ENCODE results near the gene NR2E3.

Gene NR2E3

DNA sequence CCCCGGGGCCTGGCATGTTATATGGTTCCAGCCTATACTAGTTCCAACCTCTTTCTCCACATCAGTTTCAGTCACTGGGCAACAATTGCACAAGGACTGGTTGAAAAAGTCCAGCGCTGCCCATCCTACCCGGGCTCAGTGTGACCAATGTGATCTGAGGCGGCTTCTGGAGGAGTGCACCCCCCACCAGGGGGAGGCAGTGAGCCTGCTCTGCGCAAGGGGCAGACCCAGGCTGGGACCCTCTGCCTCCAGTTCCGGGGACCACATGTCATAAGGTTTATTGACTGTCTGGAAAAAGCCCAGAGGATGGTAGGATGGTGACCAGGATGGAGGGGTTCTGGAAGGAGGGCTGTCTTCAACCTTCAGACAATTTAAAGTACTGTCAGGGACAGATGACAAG, 25.6 kb upstream of the NR2E3 start:
- Mint-ChIP-seq H3K36me3 (ENCODE audit: low read depth) (no peaks in the 10 kb centered on the region), H3K27me3 (peaks cover 29% of the 10 kb centered on the region), H3K9me3 (no peaks in the 10 kb centered on the region), H3K4me1 (ENCODE audit: low read depth) (no peaks in the 10 kb centered on the region), H3K4me3 (no peak overlapping the region), H3K27ac (no peak overlapping the region)

DNA sequence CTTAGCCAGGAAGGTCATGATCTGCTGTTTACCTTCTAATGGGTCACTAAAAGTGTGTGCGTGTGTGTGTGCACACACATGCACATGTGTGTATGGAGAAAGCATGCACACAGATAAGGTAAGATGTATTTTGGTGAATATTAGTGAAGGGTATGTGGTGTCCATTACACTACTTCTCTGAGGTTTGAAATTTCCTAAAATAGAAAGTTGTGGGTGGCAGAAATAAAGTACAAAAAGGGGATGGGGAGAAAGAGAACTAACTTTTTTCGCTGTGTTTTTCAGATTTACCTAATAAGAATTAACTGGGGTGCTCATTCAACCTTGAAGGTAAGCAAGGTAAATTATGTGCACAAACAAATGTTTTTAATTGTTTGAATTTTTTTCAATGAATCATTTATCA, 24.4 kb upstream of the NR2E3 start:
- H3K4me3 Mint-ChIP-seq, result no peak overlapping the region
- H3K9me3 Mint-ChIP-seq, result no peaks in the 10 kb centered on the region
- H3K27ac Mint-ChIP-seq, result no peak overlapping the region
- H3K27me3 Mint-ChIP-seq, result peaks cover 23% of the 10 kb centered on the region
- no peaks in the 10 kb centered on the region for H3K36me3 Mint-ChIP-seq (ENCODE audit: low read depth)
- no peaks in the 10 kb centered on the region for H3K4me1 Mint-ChIP-seq (ENCODE audit: low read depth)

DNA sequence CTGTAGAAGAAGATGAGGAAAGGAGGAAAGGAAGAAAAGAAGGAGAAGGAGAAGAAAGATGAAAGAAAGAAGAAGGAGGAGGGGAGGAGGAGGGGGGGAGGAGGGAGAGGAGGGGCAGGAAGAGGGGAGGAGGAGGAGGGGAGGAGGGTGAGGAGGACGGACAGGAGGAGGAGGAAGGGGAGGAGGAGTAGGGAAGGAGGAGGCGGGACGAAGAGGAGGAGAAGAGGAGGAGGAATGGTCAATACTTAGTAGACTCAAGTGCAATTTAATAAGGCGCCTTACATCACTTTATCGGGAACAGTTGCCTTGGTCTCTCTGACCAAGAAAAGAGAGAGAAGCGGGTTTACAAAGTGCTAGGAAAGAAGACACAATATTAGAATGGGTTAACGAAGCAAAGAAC, 23.7 kb upstream of the NR2E3 start:
- H3K27ac Mint-ChIP-seq, result no peak overlapping the region
- no peaks in the 10 kb centered on the region for H3K36me3 Mint-ChIP-seq (ENCODE audit: low read depth)
- no peak overlapping the region for H3K4me3 Mint-ChIP-seq
- H3K4me1 Mint-ChIP-seq (ENCODE audit: low read depth), result no peaks in the 10 kb centered on the region
- no peaks in the 10 kb centered on the region for H3K9me3 Mint-ChIP-seq
- peaks cover 17% of the 10 kb centered on the region for H3K27me3 Mint-ChIP-seq

DNA sequence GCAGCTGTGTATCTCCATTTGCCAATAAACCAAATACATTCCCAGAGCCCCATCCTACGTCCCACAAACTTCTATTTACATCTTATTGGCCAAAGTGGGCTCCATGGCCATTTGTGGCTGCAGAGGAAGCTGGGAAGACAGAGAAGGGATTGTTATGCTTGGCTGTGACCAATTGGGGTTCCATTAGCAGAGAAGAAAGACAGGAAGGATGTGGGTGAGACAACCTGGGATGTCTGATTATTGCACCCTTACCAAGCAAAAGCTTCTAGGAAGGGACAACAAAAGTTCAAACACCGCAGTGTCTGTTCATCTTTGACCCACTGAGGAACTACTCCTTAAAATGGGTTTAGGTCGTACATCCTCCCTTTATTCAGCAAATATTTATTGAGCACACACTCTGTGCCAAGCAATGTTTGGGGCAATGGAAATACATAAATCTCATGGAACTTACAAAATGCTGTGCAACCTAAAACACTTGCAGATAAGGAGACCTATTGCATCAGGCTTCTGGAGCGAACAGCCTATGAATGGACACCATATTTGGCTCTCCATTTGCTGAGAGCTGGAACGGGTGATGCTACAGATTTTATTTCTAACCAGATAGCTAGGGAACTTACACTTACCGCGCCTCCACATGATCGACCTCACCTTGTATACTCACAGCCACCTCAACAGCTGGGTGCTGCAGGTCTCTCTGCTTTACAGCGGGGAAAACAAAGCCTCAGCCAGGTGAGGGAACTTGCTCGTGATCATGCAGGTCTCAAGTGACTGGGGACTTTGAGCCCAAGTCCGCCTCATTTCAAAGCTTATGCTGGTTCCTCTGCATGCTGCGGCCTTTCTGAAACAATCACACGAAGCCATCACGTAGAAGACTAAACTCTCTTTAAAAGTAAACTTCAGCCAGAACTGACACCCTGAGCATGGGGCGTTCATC, 21.4 kb upstream of the NR2E3 start:
- H3K4me1 Mint-ChIP-seq (ENCODE audit: low read depth), result no peaks in the 10 kb centered on the region
- H3K4me3 Mint-ChIP-seq, result no peak overlapping the region

DNA sequence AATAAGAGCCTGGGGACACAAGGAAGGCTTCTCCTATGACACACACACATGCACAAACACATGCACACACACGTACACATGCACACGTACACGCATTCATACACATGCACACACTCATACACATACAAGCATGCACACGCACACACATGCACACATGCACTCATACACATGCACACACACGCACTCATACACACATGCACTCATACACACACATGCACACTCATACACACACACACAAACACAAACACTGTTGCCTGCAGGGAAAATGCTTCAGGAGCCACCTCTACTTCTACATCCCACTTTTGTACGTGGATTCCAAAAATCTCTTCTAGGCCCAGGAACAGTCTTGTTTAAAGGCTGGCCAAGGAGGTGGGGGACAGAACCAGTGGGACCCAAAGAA, 20.7 kb upstream of the NR2E3 start:
- Mint-ChIP-seq H3K27me3 (peaks cover 13% of the 10 kb centered on the region), H3K4me1 (ENCODE audit: low read depth) (no peaks in the 10 kb centered on the region), H3K9me3 (no peaks in the 10 kb centered on the region), H3K27ac (no peak overlapping the region), H3K4me3 (no peak overlapping the region), H3K36me3 (ENCODE audit: low read depth) (no peaks in the 10 kb centered on the region)

More for the DNA sequence above, 21.4 kb upstream of the NR2E3 start:
- Mint-ChIP-seq H3K36me3 (ENCODE audit: low read depth) (no peaks in the 10 kb centered on the region), H3K9me3 (no peaks in the 10 kb centered on the region), H3K27ac (no peak overlapping the region), H3K27me3 (peaks cover 17% of the 10 kb centered on the region)

DNA sequence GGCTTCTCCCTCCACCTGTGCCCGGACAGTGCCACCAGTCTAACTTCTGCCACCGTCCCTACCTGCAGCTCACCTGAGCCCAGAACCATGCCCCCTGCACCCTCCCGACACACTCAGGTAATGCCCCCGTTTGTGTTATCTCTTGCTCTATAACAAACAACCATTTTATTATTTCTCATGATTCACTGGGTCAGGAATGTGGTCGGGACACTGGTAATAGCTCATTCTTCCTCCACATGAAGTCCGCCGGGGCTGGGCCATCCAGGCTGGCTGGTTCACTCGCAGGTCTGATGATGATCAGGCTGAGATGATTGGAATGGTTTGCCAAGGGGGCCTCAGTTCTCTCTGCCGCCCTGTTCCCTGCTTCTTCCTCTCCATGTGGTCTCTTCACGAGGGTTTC, 20.3 kb upstream of the NR2E3 start:
- Mint-ChIP-seq H3K9me3 (no peaks in the 10 kb centered on the region), H3K27me3 (peaks cover 8% of the 10 kb centered on the region), H3K4me3 (no peak overlapping the region), H3K36me3 (ENCODE audit: low read depth) (no peaks in the 10 kb centered on the region), H3K4me1 (ENCODE audit: low read depth) (no peaks in the 10 kb centered on the region), H3K27ac (no peak overlapping the region)

DNA sequence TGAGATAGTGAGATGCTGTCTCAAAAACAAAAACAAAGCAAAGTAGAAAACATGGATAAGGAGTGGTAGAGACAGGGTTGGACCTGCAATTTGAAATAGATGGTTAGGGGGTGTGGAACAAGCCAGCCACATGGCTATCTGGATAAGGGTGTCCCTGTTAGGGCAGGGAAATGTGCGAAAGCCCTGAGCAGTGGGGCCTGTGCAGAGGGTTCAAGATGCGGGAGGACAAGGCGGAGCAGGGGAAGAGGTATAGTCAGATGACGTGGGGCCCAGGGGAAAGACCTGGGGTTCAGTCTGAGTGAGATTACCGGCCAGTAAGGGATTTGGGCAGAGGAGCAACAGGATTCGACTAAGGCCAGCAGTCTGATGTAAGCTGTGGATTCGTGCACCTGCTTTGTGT, 18.4 kb upstream of the NR2E3 start:
- Mint-ChIP-seq H3K4me3 (no peak overlapping the region), H3K4me1 (ENCODE audit: low read depth) (no peaks in the 10 kb centered on the region), H3K27me3 (no peaks in the 10 kb centered on the region), H3K27ac (no peak overlapping the region), H3K9me3 (no peaks in the 10 kb centered on the region), H3K36me3 (ENCODE audit: low read depth) (no peaks in the 10 kb centered on the region)

DNA sequence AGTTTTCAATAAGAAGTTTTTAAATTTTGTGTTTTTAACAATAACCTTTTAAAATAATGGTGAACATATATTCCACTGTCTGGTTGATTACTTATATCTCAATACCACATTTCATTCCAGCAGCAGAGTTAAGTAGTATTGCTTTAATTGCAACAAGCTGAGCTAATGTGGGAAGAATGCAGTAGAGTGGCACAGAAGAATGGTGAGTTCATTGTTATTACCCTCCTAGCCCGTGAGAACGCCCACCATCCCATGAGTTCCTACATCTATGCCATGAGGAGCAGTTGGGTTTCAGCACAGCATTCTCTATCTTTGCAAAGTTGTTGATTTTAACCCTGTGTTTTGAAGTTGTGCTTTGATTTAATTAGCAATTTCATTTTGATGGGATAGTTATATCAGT, 17.8 kb upstream of the NR2E3 start:
- H3K36me3 Mint-ChIP-seq (ENCODE audit: low read depth), result no peaks in the 10 kb centered on the region
- no peak overlapping the region for H3K4me3 Mint-ChIP-seq
- H3K27me3 Mint-ChIP-seq, result no peaks in the 10 kb centered on the region
- H3K4me1 Mint-ChIP-seq (ENCODE audit: low read depth), result no peaks in the 10 kb centered on the region
- no peak overlapping the region for H3K27ac Mint-ChIP-seq
- no peaks in the 10 kb centered on the region for H3K9me3 Mint-ChIP-seq

DNA sequence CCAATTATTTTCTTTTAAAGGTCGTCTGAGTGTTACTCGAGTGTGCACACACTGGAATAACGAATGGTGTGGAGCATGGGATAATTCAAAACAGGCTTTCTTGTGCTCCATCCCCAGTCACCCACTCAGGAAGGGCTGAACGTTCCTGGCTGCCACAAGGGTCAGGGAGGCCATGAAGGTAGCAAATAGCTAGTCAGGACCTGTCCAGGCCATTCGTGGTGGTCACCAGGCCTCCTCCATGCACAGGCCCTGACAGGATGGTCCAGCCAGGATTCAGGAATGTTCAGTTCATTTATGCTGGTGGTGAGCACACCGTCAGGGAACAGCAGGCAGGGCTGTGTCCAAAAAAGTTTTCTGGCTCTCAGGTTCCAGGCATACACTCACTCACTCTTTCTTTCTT, 11.7 kb upstream of the NR2E3 start:
- Mint-ChIP-seq H3K9me3 (no peaks in the 10 kb centered on the region), H3K4me1 (ENCODE audit: low read depth) (no peaks in the 10 kb centered on the region), H3K27me3 (peaks cover 17% of the 10 kb centered on the region), H3K4me3 (no peak overlapping the region), H3K36me3 (ENCODE audit: low read depth) (no peaks in the 10 kb centered on the region), H3K27ac (no peak overlapping the region)

DNA sequence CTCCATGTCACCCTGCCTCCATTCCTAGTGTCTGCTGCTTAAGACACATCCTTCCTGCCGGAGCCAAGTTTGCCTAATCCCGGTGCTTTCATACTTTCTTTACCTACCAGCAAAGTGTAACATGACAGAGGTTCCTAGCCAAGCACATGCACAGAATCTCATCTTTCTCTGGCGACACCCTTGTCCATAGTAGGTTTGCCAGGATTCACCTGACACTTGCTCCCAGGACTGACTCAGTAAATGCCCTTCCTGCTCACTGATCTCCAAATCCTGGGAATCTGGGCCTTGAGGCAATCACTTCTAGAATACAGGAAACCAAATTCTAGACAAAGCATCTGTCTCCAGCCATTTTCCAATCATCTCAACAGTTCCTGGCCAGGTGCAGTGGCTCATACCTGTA, 10.2 kb upstream of the NR2E3 start:
- Mint-ChIP-seq H3K27ac (no peak overlapping the region), H3K9me3 (no peaks in the 10 kb centered on the region), H3K27me3 (peaks cover 17% of the 10 kb centered on the region), H3K4me3 (no peak overlapping the region), H3K36me3 (ENCODE audit: low read depth) (no peaks in the 10 kb centered on the region), H3K4me1 (ENCODE audit: low read depth) (no peaks in the 10 kb centered on the region)

DNA sequence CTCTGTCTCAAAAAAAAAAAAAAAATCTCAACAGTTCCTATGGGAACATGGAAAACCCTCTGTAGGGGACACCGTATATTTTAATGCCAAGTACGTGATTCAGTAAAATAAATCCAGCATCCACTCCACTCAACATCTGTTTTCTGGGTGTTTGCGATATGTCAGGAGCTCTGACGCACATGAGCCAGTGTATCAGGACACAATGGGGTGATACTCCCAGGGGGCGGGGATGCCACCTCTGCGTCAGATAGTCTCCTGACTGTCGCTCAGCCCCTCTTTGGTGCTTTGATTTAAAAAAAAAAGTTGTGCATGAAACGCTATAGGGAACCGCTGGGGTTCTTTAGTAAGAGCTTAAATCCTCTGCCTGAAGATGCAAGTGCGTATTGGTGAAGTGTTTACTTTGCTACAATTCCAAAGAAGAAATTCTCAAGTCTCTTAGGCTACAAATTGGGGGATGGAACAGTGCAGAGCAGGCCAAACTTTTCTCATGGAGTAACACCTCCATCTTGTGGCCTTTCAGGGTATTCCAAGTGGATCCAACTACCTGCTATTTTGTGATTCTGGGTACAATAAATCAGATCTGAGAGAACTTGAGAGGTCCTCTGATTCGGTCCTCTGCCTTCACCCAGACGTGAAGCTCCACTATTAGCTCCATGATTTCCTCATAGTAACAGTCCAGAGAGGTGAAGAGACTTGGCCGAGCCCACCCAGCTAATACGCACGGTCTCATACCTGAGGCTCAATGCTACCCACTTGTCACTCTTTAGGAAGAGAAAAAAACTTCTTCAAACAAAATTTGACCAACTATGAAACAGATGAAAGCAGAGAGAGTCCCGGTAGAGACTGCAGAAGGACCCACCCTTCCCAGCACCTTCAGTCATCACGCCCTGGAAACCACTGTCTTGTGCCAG, 9.3 kb upstream of the NR2E3 start:
- no peaks in the 10 kb centered on the region for H3K36me3 Mint-ChIP-seq (ENCODE audit: low read depth)
- no peak overlapping the region for H3K27ac Mint-ChIP-seq
- no peaks in the 10 kb centered on the region for H3K9me3 Mint-ChIP-seq
- H3K4me1 Mint-ChIP-seq (ENCODE audit: low read depth), result no peaks in the 10 kb centered on the region
- peaks cover 17% of the 10 kb centered on the region for H3K27me3 Mint-ChIP-seq
- H3K4me3 Mint-ChIP-seq, result no peak overlapping the region

DNA sequence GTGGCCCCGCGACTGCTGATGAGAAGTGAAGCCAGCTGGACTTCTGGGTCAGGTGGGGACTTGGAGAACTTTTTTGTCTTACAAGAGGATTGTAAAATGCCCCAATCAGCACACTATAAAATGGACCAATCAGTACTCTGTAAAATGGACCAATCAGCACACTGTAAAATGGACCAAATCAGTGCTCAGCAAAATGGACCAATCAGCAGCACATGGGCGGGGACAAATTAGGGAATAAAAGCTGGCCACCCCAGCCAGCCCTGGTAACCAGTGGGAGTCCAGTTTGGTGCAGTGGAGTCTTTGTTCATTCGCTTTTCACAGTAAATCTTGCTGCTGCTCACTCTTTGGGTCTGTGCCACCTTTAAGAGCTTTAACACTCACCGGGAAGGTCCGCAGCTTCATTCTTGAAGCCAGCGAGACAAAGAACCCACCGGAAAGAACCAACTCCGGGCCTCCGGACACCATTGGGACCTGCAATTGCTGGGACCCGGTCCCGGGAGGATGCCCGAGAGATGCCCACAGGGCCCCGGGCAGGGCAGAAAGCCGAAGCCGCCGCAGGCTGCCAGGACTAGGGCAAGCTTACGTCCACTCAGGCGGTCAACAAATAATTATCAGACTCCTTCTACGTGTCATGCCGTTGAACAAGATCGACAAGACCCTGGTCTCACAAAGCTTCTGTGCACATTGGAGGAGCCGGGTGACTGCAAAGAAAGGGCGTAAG, 8.3 kb upstream of the NR2E3 start:
- Mint-ChIP-seq H3K36me3 (ENCODE audit: low read depth) (no peaks in the 10 kb centered on the region), H3K9me3 (no peaks in the 10 kb centered on the region), H3K4me1 (ENCODE audit: low read depth) (no peaks in the 10 kb centered on the region), H3K4me3 (no peak overlapping the region), H3K27me3 (peaks cover 17% of the 10 kb centered on the region), H3K27ac (no peak overlapping the region)

DNA sequence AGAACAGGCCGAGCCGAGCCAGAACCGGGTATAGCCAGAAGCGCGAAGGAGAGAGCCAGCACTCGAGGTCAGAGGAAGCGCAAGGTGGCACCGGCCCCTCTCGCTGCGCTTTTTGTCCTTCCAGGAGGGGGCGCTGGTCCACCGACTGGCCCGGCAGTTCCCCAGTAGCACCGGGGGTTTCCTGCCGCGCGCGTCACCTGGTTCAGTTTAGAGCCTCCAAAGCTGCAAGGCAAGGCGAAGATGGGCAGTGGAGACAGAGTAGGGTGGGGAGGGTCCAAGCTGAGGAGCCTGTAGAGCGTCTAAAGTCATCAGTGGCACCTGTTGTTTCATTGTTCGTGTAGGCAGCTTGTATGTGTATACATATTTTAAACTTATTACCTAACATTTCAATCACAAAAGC, 7.6 kb upstream of the NR2E3 start:
- no peaks in the 10 kb centered on the region for H3K9me3 Mint-ChIP-seq

DNA sequence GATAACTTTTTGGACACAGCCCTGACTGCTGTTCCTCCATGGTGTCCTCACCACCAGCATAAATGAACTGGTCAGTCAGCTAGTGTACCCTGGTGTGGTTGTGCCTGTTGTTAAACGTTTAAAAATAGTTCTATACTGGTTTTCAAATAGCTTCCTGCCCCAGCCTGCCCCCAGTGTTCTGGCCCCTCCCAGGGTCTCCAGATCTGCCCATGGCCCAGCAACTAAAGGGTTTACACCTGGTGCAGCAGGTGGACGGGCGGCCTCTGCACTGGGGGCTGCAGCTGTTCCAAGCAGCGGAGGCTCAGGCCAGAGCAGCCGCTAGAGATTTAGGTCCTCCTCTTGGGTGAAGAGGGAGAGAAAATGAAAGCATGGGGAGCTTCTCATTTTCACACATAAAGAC, 6.1 kb upstream of the NR2E3 start:
- no peaks in the 10 kb centered on the region for H3K4me1 Mint-ChIP-seq (ENCODE audit: low read depth)
- no peaks in the 10 kb centered on the region for H3K9me3 Mint-ChIP-seq
- no peak overlapping the region for H3K27ac Mint-ChIP-seq
- peaks cover 14% of the 10 kb centered on the region for H3K27me3 Mint-ChIP-seq
- no peak overlapping the region for H3K4me3 Mint-ChIP-seq
- H3K36me3 Mint-ChIP-seq (ENCODE audit: low read depth), result no peaks in the 10 kb centered on the region

More for the DNA sequence above, 7.6 kb upstream of the NR2E3 start:
- Mint-ChIP-seq H3K36me3 (ENCODE audit: low read depth) (no peaks in the 10 kb centered on the region), H3K27ac (no peak overlapping the region), H3K4me1 (ENCODE audit: low read depth) (no peaks in the 10 kb centered on the region), H3K27me3 (peaks cover 17% of the 10 kb centered on the region), H3K4me3 (no peak overlapping the region)
